ENCODE measurements around the gene DTD2.
"Not testable (repeated sequence)": the region's sequence is repeated elsewhere in the genome, so short reads cannot be mapped to it uniquely, and the experiment has no call there.

Gene DTD2

GRCh38 chr14:31449136-31449535, 8.2 kb downstream of the DTD2 start:
- in situ Hi-C loops (cut with HindIII; ENCODE audit: low pct_ligation_motif_present, low pct_unique_long_range_greater_than_20kb, low sequenced_read_pairs) = no loop called here

GRCh38 chr14:31445703-31446102, 11.6 kb downstream of the DTD2 start:
- no peak for DNase-seq
- in situ Hi-C loops (cut with HindIII; ENCODE audit: low pct_ligation_motif_present, low pct_unique_long_range_greater_than_20kb, low sequenced_read_pairs) = no loop called here

More at GRCh38 chr14:31449136-31449535, 8.2 kb downstream of the DTD2 start:
- no peak for DNase-seq

GRCh38 chr14:31442284-31442683, 15.0 kb downstream of the DTD2 start:
- in situ Hi-C loops (cut with HindIII; ENCODE audit: low pct_ligation_motif_present, low pct_unique_long_range_greater_than_20kb, low sequenced_read_pairs) = no loop called here

GRCh38 chr14:31441273-31442111, 15.8 kb downstream of the DTD2 start:
- in situ Hi-C loops (cut with HindIII; ENCODE audit: low pct_ligation_motif_present, low pct_unique_long_range_greater_than_20kb, low sequenced_read_pairs) = no loop called here
- no peak for DNase-seq

More at GRCh38 chr14:31442284-31442683, 15.0 kb downstream of the DTD2 start:
- DNase-seq = no peak

GRCh38 chr14:31440280-31440679, 17.0 kb downstream of the DTD2 start:
- no peak for DNase-seq
- in situ Hi-C loops (cut with HindIII; ENCODE audit: low pct_ligation_motif_present, low pct_unique_long_range_greater_than_20kb, low sequenced_read_pairs) = no loop called here

- in situ Hi-C loops (cut with HindIII; ENCODE audit: low pct_ligation_motif_present, low pct_unique_long_range_greater_than_20kb, low sequenced_read_pairs) = no loop called here
- no peak for DNase-seq
These were observed 17.7 kb downstream of the DTD2 start for GRCh38 chr14:31439561-31439960.

GRCh38 chr14:31437045-31437691, 20.1 kb downstream of the DTD2 start:
- in situ Hi-C loops (cut with HindIII; ENCODE audit: low pct_ligation_motif_present, low pct_unique_long_range_greater_than_20kb, low sequenced_read_pairs) = not testable (repeated sequence)

GRCh38 chr14:31435276-31435675, 22.0 kb downstream of the DTD2 start:
- in situ Hi-C loops (cut with HindIII; ENCODE audit: low pct_ligation_motif_present, low pct_unique_long_range_greater_than_20kb, low sequenced_read_pairs) = no loop called here
- DNase-seq = no peak

More at GRCh38 chr14:31437045-31437691, 20.1 kb downstream of the DTD2 start:
- not testable (repeated sequence) for DNase-seq

GRCh38 chr14:31430634-31431264, 26.6 kb downstream of the DTD2 start:
- no peak for DNase-seq
- in situ Hi-C loops (cut with HindIII; ENCODE audit: low pct_ligation_motif_present, low pct_unique_long_range_greater_than_20kb, low sequenced_read_pairs) = no loop called here

GRCh38 chr14:31429791-31430190, 27.5 kb downstream of the DTD2 start:
- in situ Hi-C loops (cut with HindIII; ENCODE audit: low pct_ligation_motif_present, low pct_unique_long_range_greater_than_20kb, low sequenced_read_pairs) = no loop called here
- no peak for DNase-seq

GRCh38 chr14:31428011-31428410, 29.3 kb downstream of the DTD2 start:
- DNase-seq = no peak
- in situ Hi-C loops (cut with HindIII; ENCODE audit: low pct_ligation_motif_present, low pct_unique_long_range_greater_than_20kb, low sequenced_read_pairs) = no loop called here

GRCh38 chr14:31426663-31427062, 30.6 kb downstream of the DTD2 start:
- no peak for DNase-seq
- in situ Hi-C loops (cut with HindIII; ENCODE audit: low pct_ligation_motif_present, low pct_unique_long_range_greater_than_20kb, low sequenced_read_pairs) = no loop called here

GRCh38 chr14:31425905-31426304, 31.4 kb downstream of the DTD2 start:
- in situ Hi-C loops (cut with HindIII; ENCODE audit: low pct_ligation_motif_present, low pct_unique_long_range_greater_than_20kb, low sequenced_read_pairs) = no loop called here
- DNase-seq = no peak

- in situ Hi-C loops (cut with HindIII; ENCODE audit: low pct_ligation_motif_present, low pct_unique_long_range_greater_than_20kb, low sequenced_read_pairs) = no loop called here
- no peak for DNase-seq
These were observed 36.1 kb downstream of the DTD2 start for GRCh38 chr14:31421200-31421599.

- in situ Hi-C loops (cut with HindIII; ENCODE audit: low pct_ligation_motif_present, low pct_unique_long_range_greater_than_20kb, low sequenced_read_pairs) = no loop called here
- peak; percentile 91 for DNase-seq
These were observed 36.8 kb downstream of the DTD2 start, which contains the start of gene HEATR5A for GRCh38 chr14:31420319-31421111. HEATR5A (minus strand) TSS chr14:31420550; CDS start chr14:31402975, 17,575 bp downstream.

GRCh38 chr14:31419967-31420318, 37.4 kb downstream of the DTD2 start:
- DNase-seq = peak; percentile 61
- in situ Hi-C loops (cut with HindIII; ENCODE audit: low pct_ligation_motif_present, low pct_unique_long_range_greater_than_20kb, low sequenced_read_pairs) = no loop called here

GRCh38 chr14:31419179-31419966, 37.9 kb downstream of the DTD2 start:
- peak; percentile 18 for DNase-seq
- in situ Hi-C loops (cut with HindIII; ENCODE audit: low pct_ligation_motif_present, low pct_unique_long_range_greater_than_20kb, low sequenced_read_pairs) = no loop called here

GRCh38 chr14:31418440-31418839, 38.9 kb downstream of the DTD2 start:
- no peak for DNase-seq
- in situ Hi-C loops (cut with HindIII; ENCODE audit: low pct_ligation_motif_present, low pct_unique_long_range_greater_than_20kb, low sequenced_read_pairs) = no loop called here
